Measurements from ENCODE around the gene ADCY10.
"Not testable (repeated sequence)": the region's sequence is repeated elsewhere in the genome, so short reads cannot be mapped to it uniquely, and the experiment has no call there.

Gene ADCY10

DNA sequence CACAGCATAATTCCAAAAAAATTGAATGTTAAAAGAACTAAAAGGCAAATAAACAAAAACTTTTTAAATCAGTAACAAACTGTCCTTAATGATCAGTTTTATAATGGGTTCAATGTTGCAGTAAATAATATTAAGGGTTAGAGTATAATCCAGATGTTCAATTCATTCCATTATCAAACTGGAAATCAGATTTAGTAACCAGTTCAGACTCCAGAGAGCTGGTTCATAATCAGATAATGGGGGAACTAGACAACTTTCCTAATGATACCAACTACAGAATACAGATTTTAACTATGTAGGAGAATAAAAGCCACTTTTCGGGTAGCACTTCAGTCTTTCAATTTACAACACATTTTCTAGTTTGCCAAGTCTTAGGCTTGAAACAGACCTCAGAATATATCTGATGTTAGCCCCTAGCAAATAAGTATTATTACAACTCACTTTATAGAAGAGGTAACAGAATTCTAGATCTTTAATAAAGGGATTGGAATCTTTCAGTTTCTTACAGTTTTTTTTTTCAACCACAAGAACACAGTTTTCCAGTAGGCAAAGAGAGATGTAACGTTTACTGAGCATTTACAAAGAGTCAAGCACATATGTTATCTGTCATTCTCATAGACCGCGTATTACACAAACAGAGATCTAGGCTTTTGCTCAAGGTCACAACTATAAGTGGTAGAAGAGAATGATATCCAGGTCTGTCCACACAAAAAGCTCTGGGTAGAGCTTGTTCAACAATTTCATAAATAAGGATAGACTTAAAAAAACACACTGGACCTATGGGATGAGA, 20.7 kb upstream of the ADCY10 start:
- H3K79me2 ChIP-seq (ENCODE audit: insufficient read depth, low read length), result peaks cover 58% of the 10 kb centered on the region
- H2AFZ ChIP-seq (ENCODE audit: low read length), result no peak overlapping the region
- H3K27ac ChIP-seq (ENCODE audit: low read depth, low read length, poor library complexity, severe bottlenecking), result peak overlapping the region; percentile 67
- peak overlapping the region; percentile 74 for H3K4me3 ChIP-seq (ENCODE audit: low read depth, low read length, poor library complexity, severe bottlenecking)
- H3K9ac ChIP-seq (ENCODE audit: low read length), result peak overlapping the region; percentile 82
- no peaks in the 10 kb centered on the region for H3K9me2 ChIP-seq (ENCODE audit: low read depth, low read length)
- H3K4me2 ChIP-seq (ENCODE audit: low read length), result peak overlapping the region; percentile 78
- no peaks in the 10 kb centered on the region for H4K20me1 ChIP-seq (ENCODE audit: insufficient read depth, low read length)
- no peaks in the 10 kb centered on the region for H3K36me3 ChIP-seq (ENCODE audit: insufficient read depth, low read length)
- H3K27me3 ChIP-seq (ENCODE audit: insufficient read depth, low read length), result no peaks in the 10 kb centered on the region
- H3K9me3 ChIP-seq (ENCODE audit: low read length), result no peaks in the 10 kb centered on the region
- no peak for TF ChIP-seq EZH2 (IDR thresholded peaks at IDR 0.05; ENCODE audit: borderline replicate concordance, low read length)
- TF ChIP-seq, protein P1, sequence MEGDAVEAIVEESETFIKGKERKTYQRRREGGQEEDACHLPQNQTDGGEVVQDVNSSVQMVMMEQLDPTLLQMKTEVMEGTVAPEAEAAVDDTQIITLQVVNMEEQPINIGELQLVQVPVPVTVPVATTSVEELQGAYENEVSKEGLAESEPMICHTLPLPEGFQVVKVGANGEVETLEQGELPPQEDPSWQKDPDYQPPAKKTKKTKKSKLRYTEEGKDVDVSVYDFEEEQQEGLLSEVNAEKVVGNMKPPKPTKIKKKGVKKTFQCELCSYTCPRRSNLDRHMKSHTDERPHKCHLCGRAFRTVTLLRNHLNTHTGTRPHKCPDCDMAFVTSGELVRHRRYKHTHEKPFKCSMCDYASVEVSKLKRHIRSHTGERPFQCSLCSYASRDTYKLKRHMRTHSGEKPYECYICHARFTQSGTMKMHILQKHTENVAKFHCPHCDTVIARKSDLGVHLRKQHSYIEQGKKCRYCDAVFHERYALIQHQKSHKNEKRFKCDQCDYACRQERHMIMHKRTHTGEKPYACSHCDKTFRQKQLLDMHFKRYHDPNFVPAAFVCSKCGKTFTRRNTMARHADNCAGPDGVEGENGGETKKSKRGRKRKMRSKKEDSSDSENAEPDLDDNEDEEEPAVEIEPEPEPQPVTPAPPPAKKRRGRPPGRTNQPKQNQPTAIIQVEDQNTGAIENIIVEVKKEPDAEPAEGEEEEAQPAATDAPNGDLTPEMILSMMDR (IDR thresholded peaks at IDR 0.05; ENCODE audit: low read length), result no peak
- H3F3A ChIP-seq (ENCODE audit: insufficient read depth, low read length), result no peaks in the 10 kb centered on the region
- peaks cover 42% of the 10 kb centered on the region for H3K4me1 ChIP-seq (ENCODE audit: insufficient read depth, low read length, severe bottlenecking)

DNA sequence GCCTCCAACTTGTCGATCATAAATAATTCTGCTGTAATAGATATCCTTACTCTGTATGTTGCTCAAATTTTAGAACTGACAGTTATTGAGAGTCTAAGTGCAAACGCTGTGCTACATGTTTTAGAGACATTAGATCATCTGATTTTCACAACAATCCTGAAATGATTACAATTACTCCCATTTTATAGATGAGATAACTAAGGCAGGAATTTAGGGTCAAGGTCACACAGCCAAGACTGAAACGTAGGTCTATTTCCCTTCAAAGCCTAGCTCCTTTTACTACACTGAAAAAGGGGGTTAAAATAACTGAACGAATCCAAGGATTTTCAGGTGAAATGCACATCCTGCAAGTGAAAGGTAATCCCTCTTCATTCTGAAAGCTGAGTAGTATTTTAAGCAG, 19.9 kb upstream of the ADCY10 start:
- Histone ChIP-seq H2AFZ (ENCODE audit: low read length) (no peak overlapping the region), H3K27ac (ENCODE audit: low read depth, low read length, poor library complexity, severe bottlenecking) (no peak overlapping the region), H3F3A (ENCODE audit: insufficient read depth, low read length) (no peaks in the 10 kb centered on the region), H3K79me2 (ENCODE audit: insufficient read depth, low read length) (peaks cover 56% of the 10 kb centered on the region), H3K4me2 (ENCODE audit: low read length) (peak overlapping the region; percentile 78), H3K9me2 (ENCODE audit: low read depth, low read length) (no peaks in the 10 kb centered on the region), H3K4me3 (ENCODE audit: low read depth, low read length, poor library complexity, severe bottlenecking) (peak overlapping the region; percentile 74), H4K20me1 (ENCODE audit: insufficient read depth, low read length) (no peaks in the 10 kb centered on the region), H3K27me3 (ENCODE audit: insufficient read depth, low read length) (no peaks in the 10 kb centered on the region), H3K4me1 (ENCODE audit: insufficient read depth, low read length, severe bottlenecking) (peaks cover 40% of the 10 kb centered on the region), H3K9me3 (ENCODE audit: low read length) (no peaks in the 10 kb centered on the region), H3K9ac (ENCODE audit: low read length) (peak overlapping the region; percentile 82), H3K36me3 (ENCODE audit: insufficient read depth, low read length) (no peaks in the 10 kb centered on the region)
- TF ChIP-seq EZH2 (IDR thresholded peaks at IDR 0.05; ENCODE audit: borderline replicate concordance, low read length), result no peak
- TF ChIP-seq, protein P1 (IDR thresholded peaks at IDR 0.05; ENCODE audit: low read length), result no peak

DNA sequence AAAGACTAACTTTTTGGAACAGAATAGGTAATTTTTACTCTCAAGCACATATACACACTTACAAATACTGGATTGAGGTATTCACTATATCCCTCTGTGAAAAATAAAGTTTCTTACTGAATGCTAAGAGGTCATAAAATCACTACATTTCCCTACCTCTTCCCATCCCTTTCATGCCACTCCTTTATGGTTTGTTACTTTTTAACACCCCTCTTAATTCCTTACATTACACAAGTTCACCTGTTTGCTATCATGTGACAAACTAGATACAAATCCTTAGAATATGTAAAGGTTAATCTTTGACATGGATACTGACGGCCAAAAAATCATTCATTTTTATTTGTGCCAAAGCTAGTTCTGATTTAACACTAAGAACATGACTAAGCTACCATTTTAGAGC, 15.8 kb upstream of the ADCY10 start:
- no peak overlapping the region for H2AFZ ChIP-seq (ENCODE audit: low read length)
- H3K9ac ChIP-seq (ENCODE audit: low read length), result no peak overlapping the region
- no peaks in the 10 kb centered on the region for H3K9me2 ChIP-seq (ENCODE audit: low read depth, low read length)
- peaks cover 3% of the 10 kb centered on the region; the same call in 1 of the 2 replicates for H3K36me3 ChIP-seq (ENCODE audit: insufficient read depth, low read length)
- TF ChIP-seq, protein P1 (IDR thresholded peaks at IDR 0.05; ENCODE audit: low read length), result no peak
- no peak for TF ChIP-seq EZH2 (IDR thresholded peaks at IDR 0.05; ENCODE audit: borderline replicate concordance, low read length)
- no peak overlapping the region for H3K4me2 ChIP-seq (ENCODE audit: low read length)
- peaks cover 33% of the 10 kb centered on the region for H3K4me1 ChIP-seq (ENCODE audit: insufficient read depth, low read length, severe bottlenecking)
- no peak overlapping the region for H3K27ac ChIP-seq (ENCODE audit: low read depth, low read length, poor library complexity, severe bottlenecking)
- no peaks in the 10 kb centered on the region for H3F3A ChIP-seq (ENCODE audit: insufficient read depth, low read length)
- no peak overlapping the region for H3K4me3 ChIP-seq (ENCODE audit: low read depth, low read length, poor library complexity, severe bottlenecking)
- H3K9me3 ChIP-seq (ENCODE audit: low read length), result no peaks in the 10 kb centered on the region
- peaks cover 45% of the 10 kb centered on the region for H3K79me2 ChIP-seq (ENCODE audit: insufficient read depth, low read length)
- H3K27me3 ChIP-seq (ENCODE audit: insufficient read depth, low read length), result no peaks in the 10 kb centered on the region
- H4K20me1 ChIP-seq (ENCODE audit: insufficient read depth, low read length), result no peaks in the 10 kb centered on the region

DNA sequence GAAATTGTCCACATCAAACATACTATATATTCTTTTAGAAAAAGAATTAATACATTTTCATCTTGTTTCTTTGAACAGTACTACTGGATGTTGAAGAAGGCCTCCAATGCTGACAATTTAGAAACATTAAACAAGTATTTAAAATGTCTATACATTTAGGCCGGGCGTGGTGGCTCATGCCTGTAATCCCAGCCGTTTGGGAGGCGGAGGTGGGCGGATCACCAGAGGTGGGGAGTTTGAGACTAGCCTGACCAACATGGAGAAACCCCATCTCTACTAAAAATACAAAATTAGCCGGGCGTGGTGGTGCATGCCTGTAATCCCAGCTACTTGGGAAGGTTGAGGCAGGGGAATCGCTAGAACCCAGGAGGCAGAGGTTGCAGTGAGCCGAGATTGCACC, 15.0 kb upstream of the ADCY10 start:
- H3K27me3 ChIP-seq (ENCODE audit: insufficient read depth, low read length); H3K4me3 ChIP-seq (ENCODE audit: low read depth, low read length, poor library complexity, severe bottlenecking); H3K4me2 ChIP-seq (ENCODE audit: low read length); H3K9ac ChIP-seq (ENCODE audit: low read length); H4K20me1 ChIP-seq (ENCODE audit: insufficient read depth, low read length); H2AFZ ChIP-seq (ENCODE audit: low read length); H3K9me3 ChIP-seq (ENCODE audit: low read length); H3K27ac ChIP-seq (ENCODE audit: low read depth, low read length, poor library complexity, severe bottlenecking); H3F3A ChIP-seq (ENCODE audit: insufficient read depth, low read length); H3K9me2 ChIP-seq (ENCODE audit: low read depth, low read length): not testable (repeated sequence)
- Histone ChIP-seq H3K36me3 (ENCODE audit: insufficient read depth, low read length) (peaks cover 10% of the 10 kb centered on the region; the same call in 1 of the 2 replicates), H3K79me2 (ENCODE audit: insufficient read depth, low read length) (peaks cover 36% of the 10 kb centered on the region), H3K4me1 (ENCODE audit: insufficient read depth, low read length, severe bottlenecking) (peaks cover 30% of the 10 kb centered on the region)

Data from OCI-LY1 (cell line).